WTC11 (cell line): Measurements from ENCODE around the gene LMF1. TPM values are rescaled to one million over a fixed set of nuclear protein-coding genes. Genes with fewer than 3 reads are reported as not detected.
A peak's percentile ranks its signal among the peaks of the same experiment; 100 is the strongest.

Experiments used
- ATAC-seq: fragments of 200-7000 bp; cut with Tn5 transposase; 2 replicates; pipeline ENCODE4 v1.10.0; 2021; ENCODE audit warnings: mild to moderate bottlenecking, moderate library complexity
- CTCF ChIA-PET: fragments of 300-600 bp; sonication (Branson Sonifier 250); formaldehyde crosslinking; loops from one replicate; lab custom pipeline; 2021; ENCODE audit warnings: antibody characterized with exemption; lab: Charles Lee
- POLR2A ChIA-PET: fragments of 350-600 bp; sonication (Branson Sonifier 250); formaldehyde crosslinking; loops from one replicate; lab custom pipeline; 2021; ENCODE audit warnings: antibody characterized with exemption; lab: Charles Lee
- DNase-seq: peaks from one replicate; pipeline ENCODE4 v3.0.0; 2021; ENCODE audit warnings: low spot score
- H3K27ac Mint-ChIP-seq: 2 replicates; pipeline ENCODE4 v1.8.0; 2021; ENCODE audit warnings: mixed read lengths
- H3K27me3 Mint-ChIP-seq: 2 replicates; pipeline ENCODE4 v1.8.0; 2021; ENCODE audit warnings: low read depth, mild to moderate bottlenecking, moderate library complexity, mixed read lengths
- H3K36me3 Mint-ChIP-seq: 2 replicates; pipeline ENCODE4 v1.8.0; 2021; ENCODE audit warnings: mixed read lengths
- H3K4me1 Mint-ChIP-seq: 2 replicates; pipeline ENCODE4 v1.8.0; 2022; ENCODE audit warnings: mixed read lengths
- H3K4me3 Mint-ChIP-seq: 2 replicates; pipeline ENCODE4 v1.8.0; 2021; ENCODE audit warnings: mild to moderate bottlenecking, moderate library complexity, mixed read lengths
- H3K9me3 Mint-ChIP-seq: 2 replicates; pipeline ENCODE4 v1.8.0; 2021; ENCODE audit warnings: mixed read lengths
- CBFB ChIP-seq: sonication (generic); formaldehyde crosslinking; IDR thresholded peaks from 2 replicates; pipeline ENCODE4 v1.8.1; 2022; ENCODE audit warnings: mild to moderate bottlenecking, low read depth, missing genetic modification reagents
- CREM ChIP-seq: sonication (generic); formaldehyde crosslinking; IDR thresholded peaks from 2 replicates; pipeline ENCODE4 v1.8.1; 2022; ENCODE audit warnings: mild to moderate bottlenecking, missing genetic modification reagents, moderate library complexity
- EMX1 ChIP-seq: fragments of 250-450 bp; sonication (Bioruptor Pico); IDR thresholded peaks from 2 replicates; pipeline ENCODE4 v1.8.0; 2021; ENCODE audit warnings: mild to moderate bottlenecking
- FOXP1 ChIP-seq: sonication (generic); formaldehyde crosslinking; IDR thresholded peaks from 2 replicates; pipeline ENCODE4 v1.8.0; 2022; ENCODE audit warnings: missing genetic modification reagents, mild to moderate bottlenecking, moderate library complexity, borderline replicate concordance
- GTF2I ChIP-seq: fragments of 250-450 bp; sonication (Bioruptor Pico); conservative IDR thresholded peaks from 2 replicates; pipeline ENCODE4 v1.4.0; 2021; ENCODE audit warnings: mild to moderate bottlenecking
- NR1H2 ChIP-seq: sonication (generic); formaldehyde crosslinking; IDR thresholded peaks from 2 replicates; pipeline ENCODE4 v1.9.0; 2021; ENCODE audit warnings: mild to moderate bottlenecking, moderate library complexity, missing genetic modification reagents
- NR2C2 ChIP-seq: sonication (generic); formaldehyde crosslinking; IDR thresholded peaks from 2 replicates; pipeline ENCODE4 v1.8.0; 2022; ENCODE audit warnings: mild to moderate bottlenecking, missing genetic modification reagents
- TP53 ChIP-seq: sonication (generic); formaldehyde crosslinking; IDR thresholded peaks from 2 replicates; pipeline ENCODE4 v1.8.1; 2023; ENCODE audit warnings: mild to moderate bottlenecking, missing genetic modification reagents
- ZNF138 ChIP-seq: sonication (generic); formaldehyde crosslinking; conservative IDR thresholded peaks from 2 replicates; pipeline ENCODE4 v1.8.1; 2022; ENCODE audit warnings: mild to moderate bottlenecking, moderate library complexity, missing genetic modification reagents
- ZNF232 ChIP-seq: sonication (generic); formaldehyde crosslinking; IDR thresholded peaks from 2 replicates; pipeline ENCODE4 v1.8.0; 2022; ENCODE audit warnings: mild to moderate bottlenecking, missing genetic modification reagents
- ZNF416 ChIP-seq: fragments of 250-450 bp; sonication (Bioruptor Pico); IDR thresholded peaks from 2 replicates; pipeline ENCODE4 v1.9.0; 2021; ENCODE audit warnings: mild to moderate bottlenecking, inconsistent platforms
- ZNF423 ChIP-seq: fragments of 250-450 bp; sonication (Bioruptor Pico); IDR thresholded peaks from 2 replicates; pipeline ENCODE4 v2.1.2; 2022; ENCODE audit warnings: mild to moderate bottlenecking, moderate library complexity
- ZNF671 ChIP-seq: fragments of 250-450 bp; sonication (Bioruptor Pico); IDR thresholded peaks from 2 replicates; pipeline ENCODE4 v1.8.0; 2021; ENCODE audit warnings: mild to moderate bottlenecking
- total RNA-seq: library from RNA; stranded (reverse); gene quantifications from 3 replicates; pipeline ENCODE4 v1.2.3, GENCODE V29; 2021
- TF ChIP-seq, protein P1 (sequence below): sonication (generic); formaldehyde crosslinking; IDR thresholded peaks from 2 replicates; pipeline ENCODE4 v1.8.0; 2022; ENCODE audit warnings: mild to moderate bottlenecking, missing genetic modification reagents
- TF ChIP-seq, protein P2 (sequence below): sonication (generic); formaldehyde crosslinking; IDR thresholded peaks from 2 replicates; pipeline ENCODE4 v1.8.0; 2023; ENCODE audit warnings: missing genetic modification reagents, mild to moderate bottlenecking, borderline replicate concordance
- TF ChIP-seq, protein P3 (sequence below): sonication (generic); formaldehyde crosslinking; IDR thresholded peaks from 2 replicates; pipeline ENCODE4 v1.8.1; 2023; ENCODE audit warnings: mild to moderate bottlenecking, missing genetic modification reagents
- TF ChIP-seq, protein P4 (sequence below): sonication (generic); formaldehyde crosslinking; IDR thresholded peaks from 2 replicates; pipeline ENCODE4 v1.8.1; 2022; ENCODE audit warnings: mild to moderate bottlenecking, moderate library complexity, missing genetic modification reagents

Gene LMF1
- total RNA-seq, 1 experiment from 2014 or later, result 10.5 TPM

DNA sequence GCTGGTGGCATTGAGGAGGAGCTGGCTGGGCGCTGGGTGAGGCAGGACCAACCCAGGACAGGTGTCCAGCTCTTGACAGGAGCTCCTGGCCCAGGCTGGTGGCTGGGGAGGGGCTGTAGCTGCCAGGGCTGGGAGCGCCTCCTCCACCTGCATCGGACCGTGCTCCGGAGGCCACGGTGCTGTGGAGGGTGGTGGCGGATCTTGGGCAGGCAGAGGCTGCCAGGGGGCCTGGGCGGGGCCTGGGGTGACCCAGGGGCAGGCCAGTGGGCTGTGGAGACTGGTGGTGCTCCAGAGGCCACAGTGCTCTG lies 42.8 kb upstream of the LMF1 start:
- H3K27ac Mint-ChIP-seq, result no peak overlapping the region
- H3K4me3 Mint-ChIP-seq, result no peak overlapping the region
- no peaks in the 10 kb centered on the region for H3K36me3 Mint-ChIP-seq
- DNase-seq (no peak), ATAC-seq (no peak)
- no peaks in the 10 kb centered on the region for H3K27me3 Mint-ChIP-seq
- ChIA-PET CTCF (interaction anchor here (1.8 kb wide), 1 partner anchor 42 kb away, joined by 5 read pairs; no protein-coding TSS in a partner anchor), POLR2A (interaction anchor here (0.6 kb wide), 1 partner anchor 140 kb away, joined by 3 read pairs; no protein-coding TSS in a partner anchor)
- TF ChIP-seq CBFB (CRISPR knock-in tag), result no peak
- TF ChIP-seq, protein P1, sequence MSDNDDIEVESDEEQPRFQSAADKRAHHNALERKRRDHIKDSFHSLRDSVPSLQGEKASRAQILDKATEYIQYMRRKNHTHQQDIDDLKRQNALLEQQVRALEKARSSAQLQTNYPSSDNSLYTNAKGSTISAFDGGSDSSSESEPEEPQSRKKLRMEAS (CRISPR knock-in tag), result no peak
- no peak for TF ChIP-seq ZNF423
- TF ChIP-seq ZNF138, result no peak
- TF ChIP-seq NR2C2 (CRISPR knock-in tag), result no peak
- no peak for TF ChIP-seq NR1H2 (CRISPR knock-in tag)
- TF ChIP-seq TP53 (CRISPR knock-in tag), result no peak
- TF ChIP-seq GTF2I, result no peak
- no peak for TF ChIP-seq CREM (CRISPR knock-in tag)
- TF ChIP-seq, protein P2, sequence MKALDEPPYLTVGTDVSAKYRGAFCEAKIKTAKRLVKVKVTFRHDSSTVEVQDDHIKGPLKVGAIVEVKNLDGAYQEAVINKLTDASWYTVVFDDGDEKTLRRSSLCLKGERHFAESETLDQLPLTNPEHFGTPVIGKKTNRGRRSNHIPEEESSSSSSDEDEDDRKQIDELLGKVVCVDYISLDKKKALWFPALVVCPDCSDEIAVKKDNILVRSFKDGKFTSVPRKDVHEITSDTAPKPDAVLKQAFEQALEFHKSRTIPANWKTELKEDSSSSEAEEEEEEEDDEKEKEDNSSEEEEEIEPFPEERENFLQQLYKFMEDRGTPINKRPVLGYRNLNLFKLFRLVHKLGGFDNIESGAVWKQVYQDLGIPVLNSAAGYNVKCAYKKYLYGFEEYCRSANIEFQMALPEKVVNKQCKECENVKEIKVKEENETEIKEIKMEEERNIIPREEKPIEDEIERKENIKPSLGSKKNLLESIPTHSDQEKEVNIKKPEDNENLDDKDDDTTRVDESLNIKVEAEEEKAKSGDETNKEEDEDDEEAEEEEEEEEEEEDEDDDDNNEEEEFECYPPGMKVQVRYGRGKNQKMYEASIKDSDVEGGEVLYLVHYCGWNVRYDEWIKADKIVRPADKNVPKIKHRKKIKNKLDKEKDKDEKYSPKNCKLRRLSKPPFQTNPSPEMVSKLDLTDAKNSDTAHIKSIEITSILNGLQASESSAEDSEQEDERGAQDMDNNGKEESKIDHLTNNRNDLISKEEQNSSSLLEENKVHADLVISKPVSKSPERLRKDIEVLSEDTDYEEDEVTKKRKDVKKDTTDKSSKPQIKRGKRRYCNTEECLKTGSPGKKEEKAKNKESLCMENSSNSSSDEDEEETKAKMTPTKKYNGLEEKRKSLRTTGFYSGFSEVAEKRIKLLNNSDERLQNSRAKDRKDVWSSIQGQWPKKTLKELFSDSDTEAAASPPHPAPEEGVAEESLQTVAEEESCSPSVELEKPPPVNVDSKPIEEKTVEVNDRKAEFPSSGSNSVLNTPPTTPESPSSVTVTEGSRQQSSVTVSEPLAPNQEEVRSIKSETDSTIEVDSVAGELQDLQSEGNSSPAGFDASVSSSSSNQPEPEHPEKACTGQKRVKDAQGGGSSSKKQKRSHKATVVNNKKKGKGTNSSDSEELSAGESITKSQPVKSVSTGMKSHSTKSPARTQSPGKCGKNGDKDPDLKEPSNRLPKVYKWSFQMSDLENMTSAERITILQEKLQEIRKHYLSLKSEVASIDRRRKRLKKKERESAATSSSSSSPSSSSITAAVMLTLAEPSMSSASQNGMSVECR (CRISPR knock-in tag), result no peak
- no peak for TF ChIP-seq ZNF671 (CRISPR knock-in tag)
- no peak for TF ChIP-seq EMX1 (CRISPR knock-in tag)
- TF ChIP-seq ZNF232 (CRISPR knock-in tag), result no peak
- TF ChIP-seq ZNF416 (CRISPR knock-in tag), result no peak
- H3K9me3 Mint-ChIP-seq, result no peaks in the 10 kb centered on the region
- H3K4me1 Mint-ChIP-seq, result no peaks in the 10 kb centered on the region

DNA sequence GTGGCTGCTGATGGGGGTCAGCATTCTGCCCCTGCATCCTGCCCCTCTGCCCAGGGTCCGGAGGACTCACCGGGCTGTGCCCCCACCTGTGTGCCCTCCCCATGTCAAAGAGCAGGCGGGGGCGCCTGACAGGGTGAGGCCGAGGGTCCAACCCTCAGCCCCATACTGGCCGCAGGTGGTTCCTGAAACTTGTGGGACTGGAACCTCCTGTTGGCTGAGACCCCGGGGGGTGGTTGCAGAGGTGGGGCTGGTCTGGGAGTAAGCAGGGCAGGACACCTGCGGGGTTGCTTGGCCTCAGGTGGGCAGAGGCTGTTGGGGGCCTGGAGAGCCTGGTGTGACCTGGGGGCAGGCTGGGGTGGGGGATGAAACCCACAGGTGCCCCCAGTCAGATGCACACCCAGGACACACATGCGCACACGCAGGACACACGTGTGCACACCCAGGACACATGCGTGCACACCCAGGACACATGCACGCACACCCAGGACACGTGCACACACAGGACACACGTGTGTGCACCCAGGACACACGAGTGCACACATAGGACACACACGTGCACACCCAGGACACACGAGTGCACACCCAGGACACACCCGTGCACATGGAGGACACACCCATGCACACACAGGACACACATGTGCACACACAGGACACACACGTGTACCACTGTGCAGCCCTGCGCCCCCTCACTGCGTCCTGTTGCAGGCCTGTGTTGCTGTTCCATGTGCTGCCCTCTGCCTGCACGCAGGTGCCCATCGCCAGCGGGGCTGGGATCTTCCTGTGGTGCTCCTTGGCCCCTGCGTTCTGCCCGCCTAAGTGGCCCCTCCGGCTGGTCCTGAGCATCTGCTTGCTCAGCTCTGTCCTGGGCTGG lies 42.2 kb upstream of the LMF1 start:
- no peak for TF ChIP-seq FOXP1 (CRISPR knock-in tag)
- TF ChIP-seq, protein P3, sequence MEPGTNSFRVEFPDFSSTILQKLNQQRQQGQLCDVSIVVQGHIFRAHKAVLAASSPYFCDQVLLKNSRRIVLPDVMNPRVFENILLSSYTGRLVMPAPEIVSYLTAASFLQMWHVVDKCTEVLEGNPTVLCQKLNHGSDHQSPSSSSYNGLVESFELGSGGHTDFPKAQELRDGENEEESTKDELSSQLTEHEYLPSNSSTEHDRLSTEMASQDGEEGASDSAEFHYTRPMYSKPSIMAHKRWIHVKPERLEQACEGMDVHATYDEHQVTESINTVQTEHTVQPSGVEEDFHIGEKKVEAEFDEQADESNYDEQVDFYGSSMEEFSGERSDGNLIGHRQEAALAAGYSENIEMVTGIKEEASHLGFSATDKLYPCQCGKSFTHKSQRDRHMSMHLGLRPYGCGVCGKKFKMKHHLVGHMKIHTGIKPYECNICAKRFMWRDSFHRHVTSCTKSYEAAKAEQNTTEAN (CRISPR knock-in tag), result 0 out of 2 replicates have a peak, but pooled peaks have one; percentile 79
- TF ChIP-seq, protein P4, sequence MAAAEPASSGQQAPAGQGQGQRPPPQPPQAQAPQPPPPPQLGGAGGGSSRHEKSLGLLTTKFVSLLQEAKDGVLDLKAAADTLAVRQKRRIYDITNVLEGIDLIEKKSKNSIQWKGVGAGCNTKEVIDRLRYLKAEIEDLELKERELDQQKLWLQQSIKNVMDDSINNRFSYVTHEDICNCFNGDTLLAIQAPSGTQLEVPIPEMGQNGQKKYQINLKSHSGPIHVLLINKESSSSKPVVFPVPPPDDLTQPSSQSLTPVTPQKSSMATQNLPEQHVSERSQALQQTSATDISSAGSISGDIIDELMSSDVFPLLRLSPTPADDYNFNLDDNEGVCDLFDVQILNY (CRISPR knock-in tag), result no peak
- POLR2A ChIA-PET, result interaction anchor here (0.6 kb wide), 1 partner anchor 140 kb away, joined by 3 read pairs; no protein-coding TSS in a partner anchor
- H3K27ac Mint-ChIP-seq, result no peak overlapping the region
- DNase-seq (no peak), ATAC-seq (no peak)
- H3K27me3 Mint-ChIP-seq, result no peaks in the 10 kb centered on the region
- no peak overlapping the region for H3K4me3 Mint-ChIP-seq
- CTCF ChIA-PET, result interaction anchor here (1.8 kb wide), 1 partner anchor 43 kb away, joined by 5 read pairs; no protein-coding TSS in a partner anchor
- no peaks in the 10 kb centered on the region for H3K9me3 Mint-ChIP-seq
- H3K4me1 Mint-ChIP-seq, result no peaks in the 10 kb centered on the region
- H3K36me3 Mint-ChIP-seq, result no peaks in the 10 kb centered on the region
